Mucosa of descending colon (tissue), 3 donors: ENCODE results near the gene LRRC28. TPM values are rescaled to one million over a fixed set of nuclear protein-coding genes. Genes with fewer than 3 reads are reported as not detected.

Experiments
- ATAC-seq: fragments of 200-7000 bp; cut with Tn5 transposase; one replicate; pipeline ENCODE4 v1.9.1; 2020; ENCODE audit warnings: mild to moderate bottlenecking, moderate library complexity
- DNase-seq, 3 donors: peaks; one replicate each; pipeline ENCODE4 v3.0.0-alpha.2; 2020
- H3K36me3 ChIP-seq: fragments of 200-600 bp; one replicate; pipeline ENCODE4 v1.8.0; 2021; ENCODE audit warnings: low read depth, mild to moderate bottlenecking
- H3K4me1 ChIP-seq: fragments of 200-600 bp; one replicate; pipeline ENCODE4 v1.8.0; 2021; ENCODE audit warnings: low read depth, mild to moderate bottlenecking
- H3K4me3 ChIP-seq: fragments of 200-600 bp; one replicate; pipeline ENCODE4 v1.8.0; 2021; ENCODE audit warnings: mild to moderate bottlenecking
- H3K9me3 ChIP-seq: fragments of 200-600 bp; one replicate; pipeline ENCODE4 v1.8.0; 2021; ENCODE audit warnings: mild to moderate bottlenecking
- intact Hi-C, 2 donors: fragments of 100-400 bp; cut with DNase I in 1 of 2; cut with micrococcal nuclease in 1 of 2; formaldehyde crosslinking; loops; one replicate each; pipeline versions ENCODE4 v1.11.0 to v1.11.1; 2022; cut with DNase I, micrococcal nuclease
- total RNA-seq, 3 donors: library from RNA; stranded (reverse); fragmentation: NEBNext Ultra II Directional in 2 of 3; extraction: Animal tissue kit (Norgen Biotek cat#: 25700) in 2 of 3; gene quantifications; one replicate each; pipeline versions ENCODE4 v1.2.1 to v1.2.4, GENCODE V29; 2021 to 2023
- TF ChIP-seq, protein P1 (sequence below): fragments of 200-600 bp; IDR thresholded peaks from one replicate; pipeline ENCODE4 v1.8.0; 2022; ENCODE audit warnings: antibody characterized with exemption, mild to moderate bottlenecking
- donor health status: DM: no; HTN: no; CAD: no; lungs with moderate emphysema.
- donor health status: DM: no; HTN: no; CAD: no.
- donor health status: DM: no; HTN: yes; CAD: no.

The LRRC28 gene
- total RNA-seq, 3 donors from 2014 or later: 26.0 to 41.6 (median 27.7) TPM

DNA sequence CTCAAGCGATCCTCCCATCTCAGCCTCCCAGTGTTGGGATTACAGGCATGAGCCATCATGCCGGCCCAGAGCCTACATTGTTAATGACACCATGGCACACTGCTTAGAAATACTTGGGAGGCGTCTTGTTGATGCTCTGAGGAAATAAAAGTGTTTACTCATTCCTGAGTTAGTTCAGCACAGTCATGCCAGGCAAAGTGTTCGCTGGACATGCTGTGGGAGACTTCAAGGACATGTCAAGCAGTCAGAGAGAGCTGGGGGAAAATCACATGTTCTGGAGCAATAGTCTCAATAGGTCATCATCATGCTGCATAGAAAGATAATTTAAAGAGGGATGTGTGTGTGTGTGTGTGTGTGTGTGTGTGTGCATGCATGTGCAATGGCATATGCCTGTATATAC is 39.4 kb upstream of the LRRC28 start:
- no peak for ATAC-seq
- no peak overlapping the region for H3K4me3 ChIP-seq
- no peaks in the 10 kb centered on the region for H3K9me3 ChIP-seq
- TF ChIP-seq, protein P1, sequence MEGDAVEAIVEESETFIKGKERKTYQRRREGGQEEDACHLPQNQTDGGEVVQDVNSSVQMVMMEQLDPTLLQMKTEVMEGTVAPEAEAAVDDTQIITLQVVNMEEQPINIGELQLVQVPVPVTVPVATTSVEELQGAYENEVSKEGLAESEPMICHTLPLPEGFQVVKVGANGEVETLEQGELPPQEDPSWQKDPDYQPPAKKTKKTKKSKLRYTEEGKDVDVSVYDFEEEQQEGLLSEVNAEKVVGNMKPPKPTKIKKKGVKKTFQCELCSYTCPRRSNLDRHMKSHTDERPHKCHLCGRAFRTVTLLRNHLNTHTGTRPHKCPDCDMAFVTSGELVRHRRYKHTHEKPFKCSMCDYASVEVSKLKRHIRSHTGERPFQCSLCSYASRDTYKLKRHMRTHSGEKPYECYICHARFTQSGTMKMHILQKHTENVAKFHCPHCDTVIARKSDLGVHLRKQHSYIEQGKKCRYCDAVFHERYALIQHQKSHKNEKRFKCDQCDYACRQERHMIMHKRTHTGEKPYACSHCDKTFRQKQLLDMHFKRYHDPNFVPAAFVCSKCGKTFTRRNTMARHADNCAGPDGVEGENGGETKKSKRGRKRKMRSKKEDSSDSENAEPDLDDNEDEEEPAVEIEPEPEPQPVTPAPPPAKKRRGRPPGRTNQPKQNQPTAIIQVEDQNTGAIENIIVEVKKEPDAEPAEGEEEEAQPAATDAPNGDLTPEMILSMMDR: no peak
- intact Hi-C loops: loop anchor here in 1 of 2 donors (5.0 kb wide), 1 partner anchor 105 kb away; the partner anchor contains the start of gene SYNM
- H3K36me3 ChIP-seq: no peaks in the 10 kb centered on the region
- no peaks in the 10 kb centered on the region for H3K4me1 ChIP-seq
- no peak for DNase-seq

DNA sequence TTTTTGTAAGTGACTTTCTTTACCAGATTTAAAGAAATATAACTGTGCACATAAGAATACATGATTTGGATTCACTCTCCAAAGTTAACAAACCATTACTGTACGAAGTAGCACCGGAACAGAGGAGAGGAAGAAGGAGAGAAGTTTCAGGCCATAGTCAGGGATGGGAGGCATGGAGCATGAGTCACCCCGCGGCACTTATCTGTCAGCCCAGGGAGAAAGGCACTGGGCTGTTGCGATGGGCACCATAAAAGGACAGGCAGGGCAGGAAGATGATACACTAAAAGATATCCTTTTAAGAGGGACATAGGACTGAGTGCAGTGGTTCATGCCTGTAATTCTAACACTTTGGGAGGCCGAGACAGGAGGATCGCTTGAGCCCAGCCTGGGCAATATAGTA is 38.9 kb upstream of the LRRC28 start:
- no peak for DNase-seq

GRCh38 chr15:99213187-99213811 is 38.0 kb upstream of the LRRC28 start:
- ATAC-seq: peak; percentile 80
- Histone ChIP-seq H3K9me3 (no peaks in the 10 kb centered on the region), H3K4me1 (no peaks in the 10 kb centered on the region), H3K4me3 (no peak overlapping the region), H3K36me3 (no peaks in the 10 kb centered on the region)
- intact Hi-C loops: loop anchor here in 1 of 2 donors (5.0 kb wide), 1 partner anchor 106 kb away; the partner anchor contains the start of gene SYNM
- peak in 2 of 3 donors; percentile 80 to 93 for DNase-seq
- TF ChIP-seq, protein P1: peak; percentile 73

More for the DNA sequence above, 38.9 kb upstream of the LRRC28 start:
- Histone ChIP-seq H3K36me3 (no peaks in the 10 kb centered on the region), H3K4me3 (no peak overlapping the region), H3K4me1 (no peaks in the 10 kb centered on the region), H3K9me3 (no peaks in the 10 kb centered on the region)
- no peak for ATAC-seq
- TF ChIP-seq, protein P1: no peak
- intact Hi-C loops: loop anchor here in 1 of 2 donors (5.0 kb wide), 1 partner anchor 105 kb away; the partner anchor contains the start of gene SYNM

DNA sequence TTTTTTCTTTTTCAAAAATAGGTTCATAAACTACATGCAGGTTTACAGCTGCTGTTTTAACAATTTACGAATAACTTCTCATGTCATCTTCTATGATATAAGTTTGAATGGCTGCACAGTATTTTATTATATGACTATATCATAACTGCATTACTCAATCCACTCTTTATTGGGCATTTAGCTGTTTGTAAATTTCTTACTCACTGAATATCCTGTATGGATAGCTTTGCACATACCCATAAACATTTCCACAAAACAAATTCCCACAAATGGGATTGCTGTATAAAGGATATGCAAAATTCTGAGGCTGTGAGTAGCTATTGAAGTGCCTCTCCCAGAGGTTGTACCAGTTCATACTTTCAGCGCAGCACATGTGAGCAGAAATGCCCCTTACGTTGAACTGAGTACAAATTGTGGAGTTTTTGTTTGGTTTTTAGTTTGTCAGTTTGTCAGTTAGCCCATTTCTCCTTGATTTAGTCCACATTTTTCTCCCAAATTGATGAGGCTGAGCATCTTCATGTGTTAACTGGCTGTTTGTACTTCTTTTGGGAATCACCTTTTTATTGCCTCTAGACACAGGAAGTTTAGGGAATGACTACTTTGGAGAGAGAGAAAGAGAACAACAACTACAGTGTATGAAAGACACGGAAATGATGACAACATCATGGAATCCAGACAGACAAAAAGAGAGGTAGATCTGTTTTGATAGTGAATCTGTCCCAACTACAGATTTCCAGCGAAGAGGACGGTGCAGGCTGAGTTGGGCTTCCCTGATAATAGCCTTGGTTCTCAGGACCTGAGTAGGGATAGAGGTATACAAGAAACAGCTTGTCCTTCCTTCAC is 26.7 kb upstream of the LRRC28 start:
- H3K36me3 ChIP-seq: no peaks in the 10 kb centered on the region
- peak; percentile 59 for ATAC-seq

DNA sequence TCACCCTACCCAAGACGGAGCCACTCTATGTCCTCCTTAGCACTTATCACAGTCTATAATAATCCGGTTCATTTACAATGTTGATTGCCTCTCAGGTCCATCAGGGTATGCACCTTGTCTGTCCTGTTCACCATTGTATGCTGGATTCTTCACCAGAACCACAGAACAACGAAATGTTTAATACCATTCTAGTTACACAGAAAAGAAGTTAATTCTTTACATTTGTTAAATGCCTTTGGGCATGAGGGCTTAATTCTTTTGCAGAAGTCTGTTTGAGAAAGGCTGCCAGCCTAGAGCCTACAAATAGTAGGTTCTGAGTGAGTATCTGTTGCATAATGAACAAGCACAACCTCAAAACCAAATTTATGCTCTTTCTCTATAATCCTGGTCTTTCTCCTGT is 24.5 kb upstream of the LRRC28 start:
- Histone ChIP-seq H3K36me3 (no peaks in the 10 kb centered on the region), H3K4me3 (no peak overlapping the region), H3K4me1 (no peaks in the 10 kb centered on the region), H3K9me3 (no peaks in the 10 kb centered on the region)
- no peak for ATAC-seq
- intact Hi-C loops: no loop called here
- TF ChIP-seq, protein P1: no peak
- DNase-seq: no peak

More for the DNA sequence above, 26.7 kb upstream of the LRRC28 start:
- DNase-seq: no peak
- Histone ChIP-seq H3K4me3 (no peak overlapping the region), H3K9me3 (no peaks in the 10 kb centered on the region), H3K4me1 (no peaks in the 10 kb centered on the region)
- TF ChIP-seq, protein P1: no peak
- intact Hi-C loops: no loop called here
